Measurements from ENCODE around the gene TFAP2B. TPM values are rescaled to one million over a fixed set of nuclear protein-coding genes. Genes with fewer than 3 reads are reported as not detected.

Gene TFAP2B
- total and polyA plus RNA-seq, 7 donors: not detected

- peaks cover 2 to 100% (median 41%) of the 10 kb centered on the region in 3 donors for H3K27me3 ChIP-seq (ENCODE audit: insufficient read depth in 3 of 3, low read length in 2 of 3)
Observed at GRCh38 chr6:50822078-50822476, 3.4 kb downstream of the TFAP2B start.

DNA sequence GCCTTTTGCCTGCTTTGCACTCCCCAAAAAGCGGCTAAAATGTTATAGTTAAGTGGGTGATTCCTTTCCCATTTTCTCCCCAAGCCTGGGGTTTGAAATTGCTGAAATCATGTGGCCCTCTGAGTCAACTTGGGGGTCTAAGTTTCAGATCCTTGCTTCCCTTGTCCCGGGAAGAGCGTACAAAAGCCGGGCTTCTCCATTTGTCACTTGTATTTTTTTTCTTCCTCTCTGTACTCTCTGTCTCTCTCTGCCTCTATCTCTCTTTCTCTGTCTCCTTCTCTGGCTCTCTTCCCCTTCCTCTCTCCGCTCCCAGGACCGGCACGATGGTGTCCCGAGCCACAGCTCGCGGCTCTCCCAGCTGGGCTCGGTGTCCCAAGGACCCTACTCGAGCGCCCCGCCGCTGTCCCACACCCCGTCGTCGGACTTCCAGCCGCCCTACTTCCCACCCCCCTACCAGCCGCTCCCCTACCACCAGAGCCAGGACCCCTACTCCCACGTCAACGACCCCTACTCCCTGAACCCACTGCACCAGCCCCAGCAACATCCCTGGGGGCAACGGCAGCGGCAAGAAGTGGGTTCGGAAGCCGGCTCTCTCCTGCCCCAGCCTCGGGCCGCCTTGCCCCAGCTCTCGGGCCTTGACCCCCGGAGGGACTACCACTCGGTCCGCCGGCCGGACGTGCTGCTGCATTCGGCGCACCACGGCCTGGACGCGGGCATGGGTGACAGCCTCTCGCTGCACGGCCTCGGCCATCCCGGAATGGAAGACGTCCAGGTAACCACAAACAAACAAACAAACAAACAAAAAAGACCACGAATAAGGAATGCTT, 4.6 kb downstream of the TFAP2B start:
- Histone ChIP-seq H3K27ac (no peak overlapping the region), H3K4me3 (no peak overlapping the region), H3K9me3 (no peaks in the 10 kb centered on the region), H3K36me3 (ENCODE audit: insufficient read depth in 1 of 2, low read depth in 1 of 2) (no peaks in the 10 kb centered on the region), H3K4me1 (peaks cover 4% of the 10 kb centered on the region), H3K27me3 (ENCODE audit: insufficient read depth in 3 of 3, low read length in 2 of 3) (peaks cover 0 to 99% (median 41%) of the 10 kb centered on the region in 3 donors)
- no peak for TF ChIP-seq CTCF (IDR thresholded peaks at IDR 0.05)
- ATAC-seq (peak in 1 of 4 donors; percentile 17), DNase-seq (no peak)
- intact Hi-C loops (cut with DNase I): loop anchor here in 1 of 2 donors (10.0 kb wide), 1 partner anchor 1201 kb away; no protein-coding TSS in a partner anchor
- 3 to 8% (median 5%) methylated on average over 44 to 46 of the region's 46 CpGs for WGBS, 3 donors

More at GRCh38 chr6:50822078-50822476, 3.4 kb downstream of the TFAP2B start:
- no peak for DNase-seq
- H3K9me3 ChIP-seq: no peaks in the 10 kb centered on the region
- no peak for ATAC-seq
- intact Hi-C loops (cut with DNase I): loop anchor here in 1 of 2 donors (10.0 kb wide), 1 partner anchor 1203 kb away; no protein-coding TSS in a partner anchor
- no peaks in the 10 kb centered on the region for H3K36me3 ChIP-seq (ENCODE audit: insufficient read depth in 1 of 2, low read depth in 1 of 2)
- no peak overlapping the region for H3K4me3 ChIP-seq
- H3K27ac ChIP-seq: no peak overlapping the region
- no peak for TF ChIP-seq CTCF (IDR thresholded peaks at IDR 0.05)
- 2 to 5% (median 3%) methylated on average over 6 of the region's 6 CpGs for WGBS, 3 donors
- peaks cover 4% of the 10 kb centered on the region for H3K4me1 ChIP-seq

GRCh38 chr6:50824552-50824951, 5.9 kb downstream of the TFAP2B start:
- Histone ChIP-seq H3K9me3 (no peaks in the 10 kb centered on the region), H3K36me3 (ENCODE audit: insufficient read depth in 1 of 2, low read depth in 1 of 2) (no peaks in the 10 kb centered on the region), H3K27ac (no peak overlapping the region), H3K4me1 (peaks cover 4% of the 10 kb centered on the region), H3K4me3 (no peak overlapping the region), H3K27me3 (ENCODE audit: insufficient read depth in 3 of 3, low read length in 2 of 3) (peaks cover 0 to 99% (median 41%) of the 10 kb centered on the region in 3 donors)
- DNase-seq (no peak), ATAC-seq (no peak)
- WGBS, 3 donors: 3 to 19% (median 11%) methylated on average over 2 of the region's 2 CpGs
- no peak for TF ChIP-seq CTCF (IDR thresholded peaks at IDR 0.05)
- intact Hi-C loops (cut with DNase I): loop anchor here in 1 of 2 donors (10.0 kb wide), 1 partner anchor 1200 kb away; no protein-coding TSS in a partner anchor

DNA sequence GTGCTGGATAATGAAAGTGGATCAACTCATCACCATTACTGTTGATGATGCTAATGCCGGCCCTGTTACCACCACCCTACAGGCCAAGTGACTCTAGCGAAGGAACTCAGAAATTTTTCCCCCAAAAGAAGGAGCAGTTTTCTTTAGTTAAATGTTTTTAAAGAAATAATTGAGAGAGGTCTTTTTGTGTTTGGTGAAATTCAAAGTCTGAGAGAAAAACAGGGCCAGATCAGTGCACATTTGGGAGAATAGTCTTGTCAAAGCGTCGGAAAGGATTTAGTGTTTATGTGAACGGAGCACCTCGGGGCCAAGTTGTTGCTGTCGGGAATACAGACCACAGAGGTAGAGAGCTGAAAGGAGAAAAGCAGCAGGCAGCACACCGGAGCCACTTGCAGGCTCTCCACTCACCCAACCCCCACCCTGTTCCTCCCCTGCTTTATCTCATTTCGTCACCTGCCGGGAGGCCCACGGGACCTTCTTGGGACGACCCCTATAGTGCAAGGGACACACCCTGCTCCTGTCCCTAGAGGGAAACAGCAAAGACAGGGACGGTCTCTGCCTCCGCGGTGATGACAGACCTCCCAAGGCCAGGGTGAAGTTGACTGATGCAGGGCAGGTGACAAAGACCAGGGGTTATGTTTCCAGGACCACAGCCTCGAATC, 6.8 kb downstream of the TFAP2B start:
- Histone ChIP-seq H3K9me3 (no peaks in the 10 kb centered on the region), H3K27me3 (ENCODE audit: insufficient read depth in 3 of 3, low read length in 2 of 3) (peaks cover 0 to 95% (median 35%) of the 10 kb centered on the region in 3 donors), H3K36me3 (ENCODE audit: insufficient read depth in 1 of 2, low read depth in 1 of 2) (no peaks in the 10 kb centered on the region), H3K4me3 (no peak overlapping the region), H3K4me1 (no peaks in the 10 kb centered on the region), H3K27ac (no peak overlapping the region)
- DNase-seq: no peak
- TF ChIP-seq CTCF (IDR thresholded peaks at IDR 0.05): no peak
- ATAC-seq: no peak
- WGBS, 3 donors: 6 to 9% (median 9%) methylated on average over 16 of the region's 16 CpGs
- intact Hi-C loops (cut with DNase I): loop anchor here in 1 of 2 donors (10.0 kb wide), 1 partner anchor 1199 kb away; no protein-coding TSS in a partner anchor

All from psoas muscle (tissue), 8 donors.